Body of pancreas (tissue), 4 donors: ENCODE measurements around the gene CASP6.

ENCODE experiments used
- CTCF ChIP-seq, 7 experiments: fragments of 450-650 bp in 4 of 7; fragments of 200-600 bp in 3 of 7; sonication (generic) in 3 of 7; IDR thresholded peaks; one replicate each; pipeline ENCODE4 v1.5.1; 2016 to 2019; ENCODE audit warnings: antibody characterized with exemption in 7 of 7
- POLR2A ChIP-seq, 3 donors: fragments of 450-650 bp; IDR thresholded peaks; one replicate each; pipeline ENCODE4 v1.6.1; 2016; ENCODE audit warnings: antibody characterized with exemption in 3 of 3, mild to moderate bottlenecking in 2 of 3

- no peak for TF ChIP-seq CTCF (IDR thresholded peaks at IDR 0.05)
- no peak for TF ChIP-seq POLR2A (IDR thresholded peaks at IDR 0.05)
Measured at GRCh38 chr4:109648997-109649575, 54.2 kb downstream of the CASP6 start.
